DND-41 (cell line): ENCODE data around the gene CLNK.

ENCODE experiments used
- ATAC-seq: fragments of 200-7000 bp; cut with Tn5 transposase; 3 replicates; pipeline ENCODE4 v1.9.1; 2021; ENCODE audit warnings: low read depth; ENCODE audit not compliant: insufficient read depth
- DNase-seq: peaks from one replicate; pipeline ENCODE4 v3.0.0-alpha.2; 2020
- H2AFZ ChIP-seq: 2 replicates; pipeline ENCODE4 v1.6.0; 2012; ENCODE audit warnings: low read depth, low read length
- H3K27ac ChIP-seq: 2 replicates; pipeline ENCODE4 v1.5.1; 2012; ENCODE audit warnings: low read length, inconsistent platforms
- H3K27me3 ChIP-seq: fragments of 200-600 bp; sonication (generic); 2 replicates; pipeline ENCODE4 v1.6.0; 2012; ENCODE audit warnings: low read length, mild to moderate bottlenecking, inconsistent platforms; ENCODE audit not compliant: insufficient read depth, poor library complexity
- H3K36me3 ChIP-seq: 2 replicates; pipeline ENCODE4 v1.5.1; 2012; ENCODE audit warnings: low read length, inconsistent platforms; ENCODE audit not compliant: insufficient read depth
- H3K4me1 ChIP-seq: 2 replicates; pipeline ENCODE4 v1.5.1; 2012; ENCODE audit warnings: mild to moderate bottlenecking, low read length; ENCODE audit not compliant: insufficient read depth
- H3K4me2 ChIP-seq: 2 replicates; pipeline ENCODE4 v1.6.0; 2012; ENCODE audit warnings: mild to moderate bottlenecking, moderate library complexity, low read length, inconsistent platforms; ENCODE audit not compliant: insufficient read depth
- H3K4me3 ChIP-seq, 2 experiments: fragments of 200-600 bp in 1 of 2; shearing (Covaris generic) in 1 of 2; 2 replicates each; pipeline ENCODE4 v1.5.1; 2012 to 2016; ENCODE audit warnings: inconsistent platforms in 2 of 2, low read length in 2 of 2, mild to moderate bottlenecking in 2 of 2, low read depth in 1 of 2, moderate library complexity in 1 of 2
- H3K79me2 ChIP-seq: 2 replicates; pipeline ENCODE4 v1.6.0; 2012; ENCODE audit warnings: low read length, inconsistent platforms; ENCODE audit not compliant: insufficient read depth
- H3K9ac ChIP-seq: 2 replicates; pipeline ENCODE4 v1.6.0; 2012; ENCODE audit warnings: low read depth, mild to moderate bottlenecking, inconsistent platforms, low read length, moderate library complexity
- H3K9me3 ChIP-seq: 2 replicates; pipeline ENCODE4 v1.5.1; 2012; ENCODE audit warnings: low read length, moderate library complexity, mild to moderate bottlenecking, inconsistent platforms; ENCODE audit not compliant: insufficient read depth, severe bottlenecking
- H4K20me1 ChIP-seq: 2 replicates; pipeline ENCODE4 v1.6.0; 2012; ENCODE audit warnings: low read length; ENCODE audit not compliant: insufficient read depth
- EZH2 ChIP-seq: IDR thresholded peaks from 3 replicates; pipeline ENCODE4 v1.6.1; 2012; ENCODE audit warnings: borderline replicate concordance, low read depth, mild to moderate bottlenecking, moderate library complexity, low read length, inconsistent platforms; ENCODE audit not compliant: severe bottlenecking
- TF ChIP-seq, protein P1 (sequence below): IDR thresholded peaks from 2 replicates; pipeline ENCODE4 v1.5.1; 2012; ENCODE audit warnings: borderline replicate concordance, low read length, moderate library complexity, mild to moderate bottlenecking; ENCODE audit not compliant: poor library complexity, severe bottlenecking; ENCODE audit errors: extremely low read depth

The CLNK gene

GRCh38 chr4:10694151-10694827, 9.7 kb upstream of the CLNK start:
- Histone ChIP-seq H3K9me3 (no peaks in the 10 kb centered on the region), H3K4me2 (no peak overlapping the region), H3K9ac (no peak overlapping the region)

GRCh38 chr4:10691651-10692050, 7.1 kb upstream of the CLNK start:
- Histone ChIP-seq H3K4me1 (no peaks in the 10 kb centered on the region), H3K27ac (no peak overlapping the region), H3K79me2 (no peaks in the 10 kb centered on the region), H3K4me2 (no peak overlapping the region), H3K4me3 (no peak overlapping the region), H3K36me3 (no peaks in the 10 kb centered on the region), H3K27me3 (no peaks in the 10 kb centered on the region), H4K20me1 (no peaks in the 10 kb centered on the region), H3K9me3 (no peaks in the 10 kb centered on the region), H3K9ac (no peak overlapping the region), H2AFZ (no peak overlapping the region)
- no peak for DNase-seq
- no peak for ATAC-seq
- TF ChIP-seq EZH2: no peak
- TF ChIP-seq, protein P1, sequence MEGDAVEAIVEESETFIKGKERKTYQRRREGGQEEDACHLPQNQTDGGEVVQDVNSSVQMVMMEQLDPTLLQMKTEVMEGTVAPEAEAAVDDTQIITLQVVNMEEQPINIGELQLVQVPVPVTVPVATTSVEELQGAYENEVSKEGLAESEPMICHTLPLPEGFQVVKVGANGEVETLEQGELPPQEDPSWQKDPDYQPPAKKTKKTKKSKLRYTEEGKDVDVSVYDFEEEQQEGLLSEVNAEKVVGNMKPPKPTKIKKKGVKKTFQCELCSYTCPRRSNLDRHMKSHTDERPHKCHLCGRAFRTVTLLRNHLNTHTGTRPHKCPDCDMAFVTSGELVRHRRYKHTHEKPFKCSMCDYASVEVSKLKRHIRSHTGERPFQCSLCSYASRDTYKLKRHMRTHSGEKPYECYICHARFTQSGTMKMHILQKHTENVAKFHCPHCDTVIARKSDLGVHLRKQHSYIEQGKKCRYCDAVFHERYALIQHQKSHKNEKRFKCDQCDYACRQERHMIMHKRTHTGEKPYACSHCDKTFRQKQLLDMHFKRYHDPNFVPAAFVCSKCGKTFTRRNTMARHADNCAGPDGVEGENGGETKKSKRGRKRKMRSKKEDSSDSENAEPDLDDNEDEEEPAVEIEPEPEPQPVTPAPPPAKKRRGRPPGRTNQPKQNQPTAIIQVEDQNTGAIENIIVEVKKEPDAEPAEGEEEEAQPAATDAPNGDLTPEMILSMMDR: no peak

More at GRCh38 chr4:10694151-10694827, 9.7 kb upstream of the CLNK start:
- Histone ChIP-seq H3K27me3 (no peaks in the 10 kb centered on the region), H2AFZ (no peak overlapping the region), H3K27ac (no peak overlapping the region), H3K79me2 (no peaks in the 10 kb centered on the region), H3K4me1 (no peaks in the 10 kb centered on the region), H3K36me3 (no peaks in the 10 kb centered on the region), H3K4me3 (no peak overlapping the region), H4K20me1 (no peaks in the 10 kb centered on the region)
- no peak for ATAC-seq
- no peak for DNase-seq
- TF ChIP-seq, protein P1: no peak
- no peak for TF ChIP-seq EZH2

- no peaks in the 10 kb centered on the region for H3K27me3 ChIP-seq
- no peak overlapping the region for H3K4me3 ChIP-seq
- H2AFZ ChIP-seq: no peak overlapping the region
- H3K9ac ChIP-seq: no peak overlapping the region
- no peak overlapping the region for H3K4me2 ChIP-seq
- no peak overlapping the region for H3K27ac ChIP-seq
- no peaks in the 10 kb centered on the region for H3K79me2 ChIP-seq
- H3K36me3 ChIP-seq: no peaks in the 10 kb centered on the region
- no peaks in the 10 kb centered on the region for H3K9me3 ChIP-seq
- TF ChIP-seq, protein P1: no peak
- TF ChIP-seq EZH2: no peak
- H4K20me1 ChIP-seq: no peaks in the 10 kb centered on the region
- DNase-seq (no peak), ATAC-seq (no peak)
- no peaks in the 10 kb centered on the region for H3K4me1 ChIP-seq
Observed at GRCh38 chr4:10690185-10690907, 5.8 kb upstream of the CLNK start.

DNA sequence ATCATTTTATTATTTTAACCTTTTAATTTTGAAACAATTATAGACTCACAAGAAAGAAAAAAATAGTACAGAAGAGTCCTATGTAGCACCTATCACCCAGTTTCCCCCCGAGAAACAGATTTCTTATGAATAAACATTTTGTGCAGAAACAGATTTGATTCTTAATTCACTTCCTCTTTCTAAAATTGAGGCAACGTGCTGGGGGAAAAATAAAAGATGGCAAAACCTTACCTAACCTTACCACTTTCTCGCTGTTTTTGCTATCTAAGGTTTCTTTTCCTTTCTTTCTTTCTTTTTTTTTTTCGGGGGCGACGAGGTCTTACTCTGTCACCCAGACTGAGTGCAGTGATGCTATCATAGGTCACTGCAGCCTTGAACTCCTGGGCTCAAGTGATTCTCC, 4.3 kb upstream of the CLNK start:
- no peaks in the 10 kb centered on the region for H3K79me2 ChIP-seq
- DNase-seq (no peak), ATAC-seq (no peak)
- TF ChIP-seq, protein P1: no peak
- TF ChIP-seq EZH2: no peak
- no peak overlapping the region for H3K4me2 ChIP-seq
- no peaks in the 10 kb centered on the region for H3K27me3 ChIP-seq
- no peaks in the 10 kb centered on the region for H3K36me3 ChIP-seq
- no peak overlapping the region for H3K4me3 ChIP-seq
- H3K4me1 ChIP-seq: no peaks in the 10 kb centered on the region
- H3K9ac ChIP-seq: no peak overlapping the region
- no peak overlapping the region for H3K27ac ChIP-seq
- no peak overlapping the region for H2AFZ ChIP-seq
- H4K20me1 ChIP-seq: no peaks in the 10 kb centered on the region
- H3K9me3 ChIP-seq: no peaks in the 10 kb centered on the region
